Mesendoderm (in vitro differentiated cells): ENCODE data around the gene PIM3.

ENCODE experiments used
- DNase-seq: peaks from one replicate; pipeline ENCODE4 v3.0.0; 2013
- H2AK5ac ChIP-seq: 2 replicates; pipeline ENCODE4 v1.6.1; 2013; ENCODE audit warnings: low read length, inconsistent platforms
- H2BK120ac ChIP-seq: 2 replicates; pipeline ENCODE4 v1.6.1; 2013; ENCODE audit warnings: low read depth, mild to moderate bottlenecking, low read length, moderate library complexity, mixed read lengths
- H2BK15ac ChIP-seq: replicated peaks from 2 replicates; pipeline ENCODE4 v1.6.1; 2013; ENCODE audit warnings: low read depth, mild to moderate bottlenecking, moderate library complexity
- H2BK5ac ChIP-seq: 2 replicates; pipeline ENCODE4 v1.6.1; 2013; ENCODE audit warnings: low read length, inconsistent platforms
- H3K18ac ChIP-seq: 2 replicates; pipeline ENCODE4 v1.6.1; 2013; ENCODE audit warnings: mild to moderate bottlenecking, low read length, mixed read lengths
- H3K23ac ChIP-seq: one replicate; pipeline ENCODE4 v1.6.1; 2013; ENCODE audit warnings: low read length
- H3K27ac ChIP-seq: 2 replicates; pipeline ENCODE4 v1.5.1; 2013; ENCODE audit warnings: low read depth, mild to moderate bottlenecking, inconsistent platforms, low read length, moderate library complexity
- H3K27me3 ChIP-seq: 2 replicates; pipeline ENCODE4 v1.6.1; 2013; ENCODE audit warnings: low read length, control low read depth, mild to moderate bottlenecking, inconsistent platforms; ENCODE audit not compliant: insufficient read depth, poor library complexity
- H3K36me3 ChIP-seq: 2 replicates; pipeline ENCODE4 v1.6.1; 2013; ENCODE audit warnings: low read length, inconsistent platforms; ENCODE audit not compliant: control insufficient read depth, insufficient read depth
- H3K4ac ChIP-seq: one replicate; pipeline ENCODE4 v1.6.1; 2013; ENCODE audit warnings: low read depth, mild to moderate bottlenecking, low read length, moderate library complexity
- H3K4me1 ChIP-seq: 2 replicates; pipeline ENCODE4 v1.6.1; 2013; ENCODE audit warnings: low read depth, low read length, inconsistent platforms; ENCODE audit not compliant: control insufficient read depth
- H3K4me2 ChIP-seq: 2 replicates; pipeline ENCODE4 v1.6.1; 2013; ENCODE audit warnings: low read length
- H3K4me3 ChIP-seq: 2 replicates; pipeline ENCODE4 v1.5.1; 2013; ENCODE audit warnings: mild to moderate bottlenecking, low read length
- H3K56ac ChIP-seq: one replicate; pipeline ENCODE4 v1.6.1; 2013; ENCODE audit warnings: low read length
- H3K79me1 ChIP-seq: 2 replicates; pipeline ENCODE4 v1.6.1; 2013; ENCODE audit warnings: low read length, inconsistent platforms
- H3K79me2 ChIP-seq: 2 replicates; pipeline ENCODE4 v1.6.1; 2013; ENCODE audit warnings: mild to moderate bottlenecking, low read length; ENCODE audit not compliant: control insufficient read depth, insufficient read depth
- H3K9ac ChIP-seq: 2 replicates; pipeline ENCODE4 v1.6.1; 2013; ENCODE audit warnings: low read length, inconsistent platforms
- H4K5ac ChIP-seq: one replicate; pipeline ENCODE4 v1.6.1; 2013; ENCODE audit warnings: low read length
- H4K8ac ChIP-seq: one replicate; pipeline ENCODE4 v1.6.1; 2013; ENCODE audit warnings: low read depth, mild to moderate bottlenecking, control low read depth, low read length, moderate library complexity
- WGBS: extraction: QIAGEN DNeasy Blood & Tissue Kit; methylation state at CpG from one replicate; pipeline ENCODE4 v1.1.7; 2013; ENCODE audit warnings: low lambda C conversion rate, missing lambda C conversion rate; ENCODE audit not compliant: insufficient coverage; ENCODE audit errors: extremely low coverage; 5-methylcytosine and 5-hydroxymethylcytosine counted together

Gene PIM3

GRCh38 chr22:49934891-49935557, 25.5 kb upstream of the PIM3 start:
- Histone ChIP-seq H3K79me1 (no peaks in the 10 kb centered on the region), H3K36me3 (no peaks in the 10 kb centered on the region), H2BK120ac (no peak overlapping the region), H3K56ac (peak overlapping the region; percentile 67), H2BK5ac (no peak overlapping the region), H3K23ac (no peak overlapping the region), H3K27me3 (no peaks in the 10 kb centered on the region), H4K5ac (no peak overlapping the region), H3K27ac (no peak overlapping the region), H2AK5ac (no peak overlapping the region), H4K8ac (no peak overlapping the region), H2BK15ac (no peak overlapping the region), H3K4me2 (no peak overlapping the region), H3K9ac (peak overlapping the region; percentile 64), H3K4ac (no peak overlapping the region), H3K79me2 (no peaks in the 10 kb centered on the region), H3K4me1 (no peaks in the 10 kb centered on the region), H3K4me3 (no peak overlapping the region), H3K18ac (peak overlapping the region; percentile 34)
- DNase-seq = no peak
- no CpG with 5 or more reads among the region's 56 CpGs for WGBS

- WGBS = no CpG with 5 or more reads among the region's 16 CpGs
- Histone ChIP-seq H2AK5ac (no peak overlapping the region), H2BK15ac (no peak overlapping the region), H3K4ac (no peak overlapping the region), H3K4me2 (no peak overlapping the region), H3K23ac (no peak overlapping the region), H4K5ac (no peak overlapping the region), H3K56ac (no peak overlapping the region), H3K79me2 (no peaks in the 10 kb centered on the region), H3K18ac (no peak overlapping the region), H3K27me3 (no peaks in the 10 kb centered on the region), H3K36me3 (no peaks in the 10 kb centered on the region), H3K79me1 (no peaks in the 10 kb centered on the region), H3K4me1 (no peaks in the 10 kb centered on the region), H3K4me3 (no peak overlapping the region), H2BK5ac (no peak overlapping the region), H3K27ac (no peak overlapping the region), H3K9ac (no peak overlapping the region), H2BK120ac (no peak overlapping the region), H4K8ac (no peak overlapping the region)
- DNase-seq = no peak
These were observed 25.0 kb upstream of the PIM3 start for GRCh38 chr22:49935561-49935960.

- Histone ChIP-seq H2BK15ac (no peak overlapping the region), H3K36me3 (no peaks in the 10 kb centered on the region), H2AK5ac (no peak overlapping the region), H3K18ac (no peak overlapping the region), H3K4ac (no peak overlapping the region), H3K23ac (no peak overlapping the region), H3K27ac (no peak overlapping the region), H4K8ac (no peak overlapping the region), H2BK5ac (no peak overlapping the region), H3K4me1 (no peaks in the 10 kb centered on the region), H3K79me2 (no peaks in the 10 kb centered on the region), H3K56ac (no peak overlapping the region), H3K27me3 (no peaks in the 10 kb centered on the region), H2BK120ac (no peak overlapping the region), H3K9ac (peak overlapping the region; percentile 26), H3K79me1 (no peaks in the 10 kb centered on the region), H3K4me2 (peak overlapping the region; percentile 42), H4K5ac (no peak overlapping the region), H3K4me3 (no peak overlapping the region)
- DNase-seq = peak; percentile 54
- WGBS = no CpG with 5 or more reads among the region's 52 CpGs
These were observed 24.3 kb upstream of the PIM3 start for GRCh38 chr22:49936018-49936972.

GRCh38 chr22:49936973-49937757, 23.4 kb upstream of the PIM3 start:
- H3K27ac ChIP-seq = no peak overlapping the region
- no CpG with 5 or more reads among the region's 21 CpGs for WGBS
- DNase-seq = no peak

GRCh38 chr22:49937758-49938564, 22.6 kb upstream of the PIM3 start:
- H3K56ac ChIP-seq = no peak overlapping the region
- no peak overlapping the region for H3K9ac ChIP-seq
- no peak for DNase-seq
- no peak overlapping the region for H3K18ac ChIP-seq
- H3K4me2 ChIP-seq = no peak overlapping the region
- H3K27ac ChIP-seq = no peak overlapping the region
- H3K4me3 ChIP-seq = no peak overlapping the region
- no peak overlapping the region for H2BK15ac ChIP-seq
- no peak overlapping the region for H3K23ac ChIP-seq
- H3K79me1 ChIP-seq = no peaks in the 10 kb centered on the region
- no peak overlapping the region for H2BK5ac ChIP-seq
- WGBS = no CpG with 5 or more reads among the region's 27 CpGs
- H4K8ac ChIP-seq = no peak overlapping the region
- H2BK120ac ChIP-seq = no peak overlapping the region
- no peaks in the 10 kb centered on the region for H3K4me1 ChIP-seq
- H3K36me3 ChIP-seq = no peaks in the 10 kb centered on the region
- H4K5ac ChIP-seq = no peak overlapping the region
- H3K79me2 ChIP-seq = no peaks in the 10 kb centered on the region
- H3K27me3 ChIP-seq = no peaks in the 10 kb centered on the region
- no peak overlapping the region for H2AK5ac ChIP-seq
- H3K4ac ChIP-seq = no peak overlapping the region

More at GRCh38 chr22:49936973-49937757, 23.4 kb upstream of the PIM3 start:
- no peak overlapping the region for H2AK5ac ChIP-seq
- no peak overlapping the region for H3K56ac ChIP-seq
- H2BK15ac ChIP-seq = no peak overlapping the region
- no peak overlapping the region for H3K23ac ChIP-seq
- H3K79me1 ChIP-seq = no peaks in the 10 kb centered on the region
- H4K5ac ChIP-seq = no peak overlapping the region
- H3K4me3 ChIP-seq = no peak overlapping the region
- no peaks in the 10 kb centered on the region for H3K36me3 ChIP-seq
- H3K27me3 ChIP-seq = no peaks in the 10 kb centered on the region
- H2BK5ac ChIP-seq = no peak overlapping the region
- no peak overlapping the region for H4K8ac ChIP-seq
- H3K9ac ChIP-seq = no peak overlapping the region
- H2BK120ac ChIP-seq = no peak overlapping the region
- H3K18ac ChIP-seq = no peak overlapping the region
- no peak overlapping the region for H3K4ac ChIP-seq
- H3K79me2 ChIP-seq = no peaks in the 10 kb centered on the region
- no peak overlapping the region for H3K4me2 ChIP-seq
- no peaks in the 10 kb centered on the region for H3K4me1 ChIP-seq
